ENCODE results near the gene SMIM11. TPM values are rescaled to one million over a fixed set of nuclear protein-coding genes. Genes with fewer than 3 reads are reported as not detected.
"Not testable (repeated sequence)": the region's sequence is repeated elsewhere in the genome, so short reads cannot be mapped to it uniquely, and the experiment has no call there.

The SMIM11 gene
- polyA plus RNA-seq, 1 experiment, result 15.1 TPM

GRCh38 chr21:34364921-34365320, 10.4 kb upstream of the SMIM11 start:
- no peaks in the 10 kb centered on the region for H3K27me3 ChIP-seq (ENCODE audit: control insufficient read depth, insufficient read depth, low read length)
- no peak for DNase-seq (ENCODE audit: low read depth, low spot score)
- TF ChIP-seq, protein P1, sequence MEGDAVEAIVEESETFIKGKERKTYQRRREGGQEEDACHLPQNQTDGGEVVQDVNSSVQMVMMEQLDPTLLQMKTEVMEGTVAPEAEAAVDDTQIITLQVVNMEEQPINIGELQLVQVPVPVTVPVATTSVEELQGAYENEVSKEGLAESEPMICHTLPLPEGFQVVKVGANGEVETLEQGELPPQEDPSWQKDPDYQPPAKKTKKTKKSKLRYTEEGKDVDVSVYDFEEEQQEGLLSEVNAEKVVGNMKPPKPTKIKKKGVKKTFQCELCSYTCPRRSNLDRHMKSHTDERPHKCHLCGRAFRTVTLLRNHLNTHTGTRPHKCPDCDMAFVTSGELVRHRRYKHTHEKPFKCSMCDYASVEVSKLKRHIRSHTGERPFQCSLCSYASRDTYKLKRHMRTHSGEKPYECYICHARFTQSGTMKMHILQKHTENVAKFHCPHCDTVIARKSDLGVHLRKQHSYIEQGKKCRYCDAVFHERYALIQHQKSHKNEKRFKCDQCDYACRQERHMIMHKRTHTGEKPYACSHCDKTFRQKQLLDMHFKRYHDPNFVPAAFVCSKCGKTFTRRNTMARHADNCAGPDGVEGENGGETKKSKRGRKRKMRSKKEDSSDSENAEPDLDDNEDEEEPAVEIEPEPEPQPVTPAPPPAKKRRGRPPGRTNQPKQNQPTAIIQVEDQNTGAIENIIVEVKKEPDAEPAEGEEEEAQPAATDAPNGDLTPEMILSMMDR (IDR thresholded peaks at IDR 0.05; ENCODE audit: low read depth, low read length), result no peak
- ChIA-PET CTCF (interaction anchor here (2.6 to 3.5 kb wide), 2 partner anchors 238 to 267 kb away, joined by 7 to 23 read pairs; no protein-coding TSS in a partner anchor), POLR2A (no interaction called here)
- H3K9me3 ChIP-seq (ENCODE audit: control insufficient read depth, insufficient read depth, low read length), result no peaks in the 10 kb centered on the region
- no peak overlapping the region for H3K27ac ChIP-seq (ENCODE audit: low read depth, low read length)
- no peak overlapping the region for H3K4me3 ChIP-seq (ENCODE audit: low read depth, low read length)

DNA sequence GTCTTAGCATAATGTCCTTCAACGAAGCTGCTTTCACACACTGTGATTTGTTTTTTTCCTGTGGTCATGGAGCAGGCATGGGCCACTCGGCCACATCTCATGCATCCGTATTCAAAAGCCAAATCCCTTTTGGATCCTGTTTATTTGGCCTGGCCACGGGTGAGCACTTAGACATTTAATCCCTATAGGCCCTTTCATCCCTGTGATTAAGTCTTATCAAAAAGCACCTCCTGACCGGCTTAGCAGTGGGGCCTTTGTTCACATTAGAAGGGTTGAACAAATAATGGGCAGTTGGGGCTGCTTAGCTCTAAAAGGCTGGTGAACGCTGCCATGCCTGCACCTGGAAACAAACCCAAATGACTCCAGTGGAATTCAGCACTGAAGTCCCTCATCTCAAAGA, 9.5 kb upstream of the SMIM11 start:
- Histone ChIP-seq H3K9me3 (ENCODE audit: control insufficient read depth, insufficient read depth, low read length) (no peaks in the 10 kb centered on the region), H3K27me3 (ENCODE audit: control insufficient read depth, insufficient read depth, low read length) (peaks cover under 1% of the 10 kb centered on the region), H3K27ac (ENCODE audit: low read depth, low read length) (no peak overlapping the region), H3K4me3 (ENCODE audit: low read depth, low read length) (no peak overlapping the region)
- ChIA-PET CTCF (interaction anchor here (0.9 to 3.5 kb wide), 4 partner anchors 11 to 266 kb away, joined by 3 to 23 read pairs (median 6); no protein-coding TSS in a partner anchor), POLR2A (no interaction called here)
- TF ChIP-seq, protein P1 (IDR thresholded peaks at IDR 0.05; ENCODE audit: low read depth, low read length), result no peak
- DNase-seq (ENCODE audit: low read depth, low spot score), result no peak

GRCh38 chr21:34367320-34367935, 7.9 kb upstream of the SMIM11 start:
- TF ChIP-seq, protein P1 (IDR thresholded peaks at IDR 0.05; ENCODE audit: low read depth, low read length), result peak; percentile 90
- ChIA-PET CTCF (interaction anchor here (0.5 to 3.5 kb wide), 32 partner anchors 9 to 679 kb away, joined by 3 to 24 read pairs (median 4); no protein-coding TSS in a partner anchor), POLR2A (interaction anchor here (0.6 to 1.0 kb wide), 2 partner anchors 443 to 468 kb away, joined by 4 read pairs; no protein-coding TSS in a partner anchor)
- Histone ChIP-seq H3K27ac (ENCODE audit: low read depth, low read length) (no peak overlapping the region), H3K4me3 (ENCODE audit: low read depth, low read length) (no peak overlapping the region), H3K9me3 (ENCODE audit: control insufficient read depth, insufficient read depth, low read length) (no peaks in the 10 kb centered on the region), H3K27me3 (ENCODE audit: control insufficient read depth, insufficient read depth, low read length) (peaks cover 3% of the 10 kb centered on the region)
- peak; percentile 55 for DNase-seq (ENCODE audit: low read depth, low spot score)

GRCh38 chr21:34369741-34370140, 5.6 kb upstream of the SMIM11 start:
- H3K27ac ChIP-seq (ENCODE audit: low read depth, low read length), result no peak overlapping the region
- ChIA-PET POLR2A (no interaction called here), CTCF (no interaction called here)
- no peak for DNase-seq (ENCODE audit: low read depth, low spot score)
- no peak overlapping the region for H3K4me3 ChIP-seq (ENCODE audit: low read depth, low read length)
- no peaks in the 10 kb centered on the region for H3K9me3 ChIP-seq (ENCODE audit: control insufficient read depth, insufficient read depth, low read length)
- TF ChIP-seq, protein P1 (IDR thresholded peaks at IDR 0.05; ENCODE audit: low read depth, low read length), result no peak
- H3K27me3 ChIP-seq (ENCODE audit: control insufficient read depth, insufficient read depth, low read length), result peaks cover 3% of the 10 kb centered on the region

DNA sequence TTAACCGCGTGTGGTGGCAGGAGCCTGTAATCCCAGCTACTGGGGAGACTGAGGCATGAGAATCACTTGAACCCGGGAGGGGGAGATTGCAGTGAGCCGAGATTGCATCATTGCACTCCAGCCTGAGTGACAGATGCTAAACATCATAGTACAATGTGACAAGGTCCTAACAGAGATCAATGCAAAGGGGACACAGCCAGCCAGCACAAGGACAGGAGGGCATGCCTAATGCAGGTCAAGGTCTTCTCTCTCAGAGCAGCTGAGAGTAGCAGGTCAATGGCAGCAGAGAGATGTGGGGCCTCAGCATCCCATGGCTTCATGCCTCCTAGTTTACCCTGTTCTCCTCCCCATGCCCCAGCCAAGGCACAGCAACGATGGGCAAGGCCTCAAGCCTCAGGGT, 3.0 kb upstream of the SMIM11 start:
- no peak for DNase-seq (ENCODE audit: low read depth, low spot score)
- CTCF ChIA-PET, result interaction anchor here (1.7 kb wide), 1 partner anchor 10 kb away, joined by 4 read pairs; no protein-coding TSS in a partner anchor
- TF ChIP-seq, protein P1 (IDR thresholded peaks at IDR 0.05; ENCODE audit: low read depth, low read length), result no peak

DNA sequence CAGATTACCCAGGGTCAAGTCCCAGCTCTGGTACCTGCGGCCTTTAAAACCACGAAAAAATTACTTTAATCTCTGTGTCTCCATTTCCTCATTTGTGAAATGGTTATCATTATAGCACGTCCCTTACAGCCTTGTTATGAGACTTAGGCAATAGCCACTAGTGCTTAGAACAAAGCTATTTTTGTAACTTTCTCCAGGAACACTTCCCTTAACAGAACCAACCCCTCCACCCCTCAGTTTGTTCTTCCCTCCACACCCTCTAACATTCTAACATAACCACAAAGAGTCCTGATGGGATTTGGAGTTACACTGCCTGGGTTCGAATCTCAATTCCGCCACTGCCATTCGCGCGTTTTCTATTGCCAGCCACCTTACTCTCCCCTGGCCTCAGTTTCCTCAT, 845 bp upstream of the SMIM11 start:
- H3K27ac ChIP-seq (ENCODE audit: low read depth, low read length); POLR2A ChIA-PET; H3K4me3 ChIP-seq (ENCODE audit: low read depth, low read length); H3K9me3 ChIP-seq (ENCODE audit: control insufficient read depth, insufficient read depth, low read length); H3K27me3 ChIP-seq (ENCODE audit: control insufficient read depth, insufficient read depth, low read length); DNase-seq (ENCODE audit: low read depth, low spot score); CTCF ChIA-PET: not testable (repeated sequence)

More for the DNA sequence above, 3.0 kb upstream of the SMIM11 start:
- no peak overlapping the region for H3K4me3 ChIP-seq (ENCODE audit: low read depth, low read length)
- peaks cover 3% of the 10 kb centered on the region for H3K27me3 ChIP-seq (ENCODE audit: control insufficient read depth, insufficient read depth, low read length)
- POLR2A ChIA-PET, result no interaction called here
- H3K9me3 ChIP-seq (ENCODE audit: control insufficient read depth, insufficient read depth, low read length), result no peaks in the 10 kb centered on the region
- H3K27ac ChIP-seq (ENCODE audit: low read depth, low read length), result no peak overlapping the region

GRCh38 chr21:34375619-34375972, 289 bp downstream of the SMIM11 start:
- H3K27me3 ChIP-seq (ENCODE audit: control insufficient read depth, insufficient read depth, low read length); DNase-seq (ENCODE audit: low read depth, low spot score); POLR2A ChIA-PET; H3K4me3 ChIP-seq (ENCODE audit: low read depth, low read length); CTCF ChIA-PET; H3K27ac ChIP-seq (ENCODE audit: low read depth, low read length); H3K9me3 ChIP-seq (ENCODE audit: control insufficient read depth, insufficient read depth, low read length): not testable (repeated sequence)

- DNase-seq (ENCODE audit: low read depth, low spot score); POLR2A ChIA-PET; CTCF ChIA-PET; H3K9me3 ChIP-seq (ENCODE audit: control insufficient read depth, insufficient read depth, low read length); H3K4me3 ChIP-seq (ENCODE audit: low read depth, low read length); H3K27ac ChIP-seq (ENCODE audit: low read depth, low read length); H3K27me3 ChIP-seq (ENCODE audit: control insufficient read depth, insufficient read depth, low read length): not testable (repeated sequence)
These were observed 7.8 kb downstream of the SMIM11 start for GRCh38 chr21:34383138-34383537.

Data from AG04450 (cell line).